HG03378 (cell line): Measurements from ENCODE around the gene PDCD6IP.
"Not testable (repeated sequence)": the region's sequence is repeated elsewhere in the genome, so short reads cannot be mapped to it uniquely, and the experiment has no call there.

Experiments
- ATAC-seq: cut with Tn5 transposase; IDR thresholded peaks from one replicate; pipeline ENCODE4 v1.9.1; 2021; ENCODE audit warnings: mild to moderate bottlenecking, moderate library complexity; ENCODE audit not compliant: unreplicated experiment

PDCD6IP gene, protein sequence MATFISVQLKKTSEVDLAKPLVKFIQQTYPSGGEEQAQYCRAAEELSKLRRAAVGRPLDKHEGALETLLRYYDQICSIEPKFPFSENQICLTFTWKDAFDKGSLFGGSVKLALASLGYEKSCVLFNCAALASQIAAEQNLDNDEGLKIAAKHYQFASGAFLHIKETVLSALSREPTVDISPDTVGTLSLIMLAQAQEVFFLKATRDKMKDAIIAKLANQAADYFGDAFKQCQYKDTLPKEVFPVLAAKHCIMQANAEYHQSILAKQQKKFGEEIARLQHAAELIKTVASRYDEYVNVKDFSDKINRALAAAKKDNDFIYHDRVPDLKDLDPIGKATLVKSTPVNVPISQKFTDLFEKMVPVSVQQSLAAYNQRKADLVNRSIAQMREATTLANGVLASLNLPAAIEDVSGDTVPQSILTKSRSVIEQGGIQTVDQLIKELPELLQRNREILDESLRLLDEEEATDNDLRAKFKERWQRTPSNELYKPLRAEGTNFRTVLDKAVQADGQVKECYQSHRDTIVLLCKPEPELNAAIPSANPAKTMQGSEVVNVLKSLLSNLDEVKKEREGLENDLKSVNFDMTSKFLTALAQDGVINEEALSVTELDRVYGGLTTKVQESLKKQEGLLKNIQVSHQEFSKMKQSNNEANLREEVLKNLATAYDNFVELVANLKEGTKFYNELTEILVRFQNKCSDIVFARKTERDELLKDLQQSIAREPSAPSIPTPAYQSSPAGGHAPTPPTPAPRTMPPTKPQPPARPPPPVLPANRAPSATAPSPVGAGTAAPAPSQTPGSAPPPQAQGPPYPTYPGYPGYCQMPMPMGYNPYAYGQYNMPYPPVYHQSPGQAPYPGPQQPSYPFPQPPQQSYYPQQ

DNA sequence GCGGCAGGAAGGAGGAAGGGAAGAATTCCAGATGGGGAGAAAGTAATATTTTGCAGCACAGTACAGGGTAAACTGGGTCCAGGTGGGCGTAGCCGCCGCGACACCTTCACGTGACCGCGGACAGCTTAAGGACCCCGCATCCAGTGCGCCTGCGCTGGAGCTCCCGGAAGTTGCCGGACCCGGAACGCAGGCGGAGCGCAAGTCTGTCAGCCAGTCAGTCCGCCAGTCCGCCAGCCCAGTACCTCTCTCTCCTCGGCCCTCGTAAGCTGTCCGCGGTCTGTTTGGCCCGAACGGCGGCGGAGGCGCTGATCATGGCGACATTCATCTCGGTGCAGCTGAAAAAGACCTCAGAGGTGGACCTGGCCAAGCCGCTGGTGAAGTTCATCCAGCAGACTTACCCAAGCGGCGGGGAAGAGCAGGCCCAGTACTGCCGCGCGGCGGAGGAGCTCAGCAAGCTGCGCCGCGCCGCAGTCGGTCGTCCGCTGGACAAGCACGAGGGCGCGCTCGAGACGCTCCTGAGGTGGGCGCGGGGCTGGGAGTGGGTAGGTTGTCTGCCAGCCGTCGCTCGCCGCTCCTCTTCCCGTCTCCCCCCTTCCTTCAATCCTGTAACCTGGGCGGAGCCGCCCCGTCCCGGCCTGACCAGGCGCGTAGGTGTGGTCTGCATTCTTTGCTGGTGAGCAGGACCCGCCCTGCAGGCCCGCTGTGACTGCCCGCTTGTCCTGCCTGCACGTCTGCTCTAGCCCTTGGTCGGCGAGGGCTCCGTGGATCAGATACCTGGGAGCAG lies at the start of gene PDCD6IP:
PDCD6IP (plus strand) TSS at position 213 of the 784 bp plus-strand sequence; CDS start at position 312, 99 bp downstream.
- ATAC-seq = peak; percentile 80

DNA sequence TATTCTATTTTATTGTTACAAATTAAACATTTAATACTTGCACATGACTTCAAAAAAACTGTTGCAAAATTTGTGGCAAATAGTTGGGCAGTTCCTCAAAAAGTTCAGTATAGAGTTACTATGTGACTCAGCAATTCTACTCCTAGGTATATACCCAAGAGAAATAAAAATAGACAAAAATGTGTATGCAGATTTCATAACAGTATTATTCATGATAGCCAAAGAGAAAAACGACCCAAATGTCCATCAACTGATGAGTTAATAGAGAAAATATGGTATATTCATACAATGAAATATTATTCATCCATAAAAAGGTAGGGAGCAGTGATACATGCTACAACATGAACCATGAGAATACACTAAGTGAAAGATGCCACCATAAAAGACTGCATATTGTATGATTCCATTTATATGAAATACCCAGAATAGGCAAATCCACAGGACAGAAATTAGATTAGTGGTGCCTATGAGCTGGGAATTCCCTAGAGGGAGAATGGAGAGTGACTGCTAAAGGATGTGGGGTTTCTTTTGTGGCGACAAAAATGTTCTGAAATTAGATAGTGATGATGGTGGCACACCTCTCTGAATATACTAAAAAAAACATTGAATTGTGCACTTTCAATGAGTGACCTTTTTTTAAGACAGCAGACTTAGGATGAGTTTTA lies 48.8 kb upstream of the PDCD6IP start:
- ATAC-seq = no peak

DNA sequence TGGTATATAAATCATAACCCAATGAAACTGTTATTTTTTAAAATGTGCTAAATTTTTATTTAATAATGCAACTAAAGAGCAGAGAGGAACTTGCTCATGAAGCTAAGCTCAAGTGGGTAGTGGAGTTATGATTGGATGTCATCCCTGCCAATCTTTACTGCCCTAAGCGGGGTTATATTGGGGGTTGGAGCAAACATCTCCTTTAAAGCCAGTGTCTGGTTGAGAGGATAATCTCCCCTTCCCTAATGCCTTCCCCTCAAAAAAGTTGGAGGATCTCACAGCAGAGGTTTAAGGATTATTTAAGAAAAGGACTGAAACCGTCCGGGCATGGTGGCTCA lies 48.2 kb upstream of the PDCD6IP start:
- no peak for ATAC-seq

DNA sequence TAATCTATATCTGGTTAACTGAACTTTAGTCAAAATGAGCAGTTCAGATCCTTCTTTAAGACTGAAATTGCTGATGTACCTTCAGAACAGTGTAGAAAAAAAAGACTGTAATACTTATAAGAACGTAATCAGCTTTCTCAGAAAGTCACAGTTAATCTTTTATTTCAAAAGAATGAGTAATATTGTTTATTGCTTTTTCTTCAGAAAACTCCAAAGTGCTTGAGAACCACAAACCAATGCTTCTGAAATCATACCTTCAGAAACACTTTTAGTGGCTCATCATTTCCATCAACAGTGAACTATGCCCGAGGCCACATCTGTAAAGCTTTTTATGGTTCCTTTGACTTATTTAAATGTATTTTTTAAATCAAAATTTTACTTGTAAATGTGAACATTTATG lies 47.1 kb upstream of the PDCD6IP start:
- no peak for ATAC-seq

DNA sequence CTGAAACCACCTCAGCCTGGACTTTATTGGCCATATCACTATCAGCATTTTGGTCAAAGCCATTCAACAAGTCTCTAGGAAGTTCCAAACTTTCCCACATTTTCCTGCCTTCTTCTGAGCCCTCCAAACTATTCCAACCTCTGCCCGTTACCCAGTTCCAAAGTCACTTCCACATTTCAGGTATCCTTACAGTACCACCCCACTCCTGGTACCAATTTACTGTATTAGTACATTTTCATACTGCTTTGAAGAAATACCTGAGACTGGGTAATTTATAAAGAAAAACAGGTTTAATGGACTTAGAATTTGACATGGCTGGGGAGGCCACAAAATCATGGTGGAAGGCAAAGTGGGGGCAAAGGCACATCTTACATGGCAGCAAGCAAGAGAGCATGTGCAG lies 44.0 kb upstream of the PDCD6IP start:
- ATAC-seq = not testable (repeated sequence)

DNA sequence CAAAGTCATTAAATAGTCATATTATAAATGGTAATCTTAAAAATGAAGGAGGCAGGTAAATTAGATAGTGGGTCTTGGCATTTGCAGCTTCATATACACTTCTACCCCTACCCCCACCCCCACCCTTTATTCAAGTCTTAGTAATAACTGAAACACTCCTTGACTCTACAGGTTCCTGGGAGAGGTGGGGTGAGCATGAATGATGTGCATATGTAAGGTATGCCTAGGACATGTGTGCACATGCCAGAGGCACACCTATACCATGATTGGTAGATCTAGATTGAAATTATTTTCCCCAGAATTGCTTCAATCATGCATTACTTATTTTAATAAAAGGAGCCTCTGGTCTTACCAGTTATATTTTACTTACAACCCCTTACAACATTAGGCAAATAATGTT lies 40.1 kb upstream of the PDCD6IP start:
- no peak for ATAC-seq

DNA sequence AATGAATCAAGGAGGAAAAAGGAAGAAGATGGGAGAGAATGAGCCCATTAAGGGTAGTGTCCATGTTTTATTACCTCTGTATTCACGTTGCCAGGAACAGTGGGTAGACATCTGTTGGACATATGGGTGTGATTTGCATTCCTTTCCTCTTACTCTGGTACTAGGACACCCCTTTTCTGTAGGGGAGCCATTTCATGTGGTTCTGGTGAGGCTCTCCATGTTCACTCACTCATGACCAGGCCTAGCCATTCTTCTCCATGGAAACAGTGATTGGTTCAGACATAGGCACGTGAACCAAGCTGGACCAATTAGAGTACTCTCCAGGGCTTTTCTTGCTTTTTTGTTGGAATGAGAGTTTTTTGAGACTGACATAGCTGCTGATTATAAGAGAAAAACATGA lies 39.6 kb upstream of the PDCD6IP start:
- ATAC-seq = no peak

DNA sequence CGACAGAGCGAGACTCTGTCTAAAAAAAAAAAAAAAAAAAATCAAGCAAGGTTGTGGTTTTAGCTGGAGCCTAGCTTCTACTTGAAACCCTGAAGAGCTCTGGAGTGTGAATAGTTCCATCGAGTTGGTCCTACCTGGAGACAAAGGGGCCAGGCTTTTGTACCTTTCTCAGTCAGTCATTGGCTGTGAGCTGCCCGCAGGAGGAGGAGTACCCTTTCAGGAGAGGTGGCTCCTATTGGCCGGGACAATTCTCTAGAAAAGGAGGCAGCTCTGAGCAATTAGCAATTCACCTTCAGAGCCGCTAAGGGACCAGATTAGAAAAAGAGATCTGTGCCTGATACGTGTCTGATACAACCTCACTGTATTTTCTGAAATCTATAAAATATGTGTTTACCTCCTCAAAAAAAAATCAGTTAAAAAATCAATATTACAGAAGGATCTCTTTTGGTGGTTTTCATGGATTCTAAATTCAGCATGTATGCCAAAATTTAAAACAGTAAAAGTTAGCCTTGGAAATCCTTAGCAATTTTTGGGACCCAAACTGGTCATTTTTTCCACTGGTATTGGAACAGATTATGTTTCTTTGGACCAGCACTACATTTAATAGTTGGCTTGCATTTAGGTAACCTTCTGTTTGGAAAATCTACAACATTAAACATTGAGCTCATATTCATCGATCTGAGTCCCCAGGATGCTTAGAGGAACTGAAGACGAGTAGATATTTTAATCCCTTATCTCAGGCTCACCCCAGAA lies 29.7 kb upstream of the PDCD6IP start:
- no peak for ATAC-seq

DNA sequence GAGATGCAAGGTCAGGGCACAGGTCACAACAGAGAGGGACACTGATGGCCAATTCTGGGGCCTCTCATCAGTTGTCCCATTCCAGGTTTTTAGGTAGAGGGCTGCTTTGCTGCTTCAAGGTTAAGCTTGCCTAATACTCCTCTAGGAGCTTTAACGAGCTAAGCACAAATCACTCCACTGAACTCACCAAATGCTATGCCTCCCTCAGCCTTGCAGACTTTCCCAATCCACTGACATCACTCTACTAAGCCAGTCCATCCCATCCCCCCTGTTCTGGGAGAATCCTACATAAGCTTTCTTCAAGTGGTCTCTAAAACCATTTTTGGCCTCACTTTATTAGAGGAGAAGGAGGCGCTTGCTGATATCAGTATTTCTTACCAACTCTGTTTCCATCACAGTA lies 24.8 kb upstream of the PDCD6IP start:
- no peak for ATAC-seq

DNA sequence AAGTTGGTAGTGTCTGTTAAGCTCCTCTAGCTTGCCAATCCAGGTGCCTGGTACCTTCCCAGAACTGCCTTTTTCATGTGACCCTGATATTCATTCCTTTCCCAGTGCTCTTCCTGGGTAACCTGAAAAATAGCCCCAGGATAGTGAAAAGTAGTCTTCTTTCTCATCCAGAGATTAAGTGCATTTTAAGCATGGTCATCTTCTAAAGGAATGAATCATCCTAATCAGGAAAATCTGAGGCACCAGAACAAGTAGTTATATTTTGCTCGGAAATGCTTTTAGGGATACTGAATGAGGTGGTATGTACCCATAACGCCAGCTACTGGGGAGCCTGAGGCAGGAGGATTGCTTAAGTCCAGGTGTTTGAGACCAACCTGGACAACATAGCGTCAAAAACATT lies 23.1 kb upstream of the PDCD6IP start:
- no peak for ATAC-seq

DNA sequence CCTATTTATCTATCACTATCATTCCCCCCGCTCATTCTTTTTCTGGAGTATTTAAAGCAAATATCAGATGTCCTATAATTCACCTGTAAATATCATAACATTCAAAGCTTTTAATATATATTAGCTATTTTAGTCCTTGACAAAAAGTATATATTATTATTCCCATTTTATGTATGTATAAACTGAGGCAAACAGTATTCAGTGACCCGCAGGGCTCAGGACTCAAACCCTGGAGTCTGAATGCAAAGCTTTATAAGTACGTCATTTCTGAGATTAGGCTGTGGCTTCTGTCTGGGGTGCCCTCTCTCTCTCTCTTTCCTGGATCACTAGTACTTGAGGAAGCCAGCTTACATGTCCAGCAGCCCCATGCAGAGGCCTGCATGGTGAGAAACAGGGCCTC lies 20.4 kb upstream of the PDCD6IP start:
- no peak for ATAC-seq

DNA sequence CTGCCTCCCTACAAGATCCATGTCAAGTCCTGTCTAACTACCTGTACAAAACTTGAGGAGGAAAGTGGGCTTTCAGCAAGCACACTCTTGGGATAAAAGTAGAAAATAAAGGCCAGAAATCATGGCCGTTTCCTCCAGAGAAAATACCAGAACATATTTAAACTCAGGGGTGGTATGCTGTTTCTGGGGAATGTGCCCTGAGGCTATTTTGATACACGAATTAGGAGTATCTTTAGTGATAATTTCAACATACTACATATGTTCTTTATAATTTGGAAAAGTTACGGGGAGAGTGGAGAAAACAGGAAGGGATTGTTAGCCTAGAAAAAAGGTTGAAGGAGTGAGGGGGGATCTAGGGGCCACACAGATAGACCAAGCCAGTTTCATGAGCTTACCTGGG lies 18.7 kb upstream of the PDCD6IP start:
- ATAC-seq = no peak

DNA sequence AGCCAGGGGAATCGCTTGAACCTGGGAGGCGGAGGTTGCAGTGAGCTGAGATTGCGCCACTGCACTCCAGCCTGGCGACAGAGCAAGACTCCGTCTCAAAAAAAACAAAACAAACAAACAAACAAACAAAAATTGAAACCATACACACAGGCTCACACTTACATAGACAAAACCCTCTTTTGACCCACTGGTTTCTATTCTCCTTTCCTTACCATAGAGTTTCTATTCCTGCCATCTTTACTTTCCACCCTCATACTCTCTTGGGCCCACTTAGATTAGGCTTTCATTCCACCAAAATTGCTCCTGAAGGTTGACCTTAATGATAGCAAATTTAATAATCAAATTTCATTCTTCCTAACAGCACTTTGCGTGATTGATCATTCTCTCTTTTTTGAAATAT lies 17.0 kb upstream of the PDCD6IP start:
- ATAC-seq = not testable (repeated sequence)

DNA sequence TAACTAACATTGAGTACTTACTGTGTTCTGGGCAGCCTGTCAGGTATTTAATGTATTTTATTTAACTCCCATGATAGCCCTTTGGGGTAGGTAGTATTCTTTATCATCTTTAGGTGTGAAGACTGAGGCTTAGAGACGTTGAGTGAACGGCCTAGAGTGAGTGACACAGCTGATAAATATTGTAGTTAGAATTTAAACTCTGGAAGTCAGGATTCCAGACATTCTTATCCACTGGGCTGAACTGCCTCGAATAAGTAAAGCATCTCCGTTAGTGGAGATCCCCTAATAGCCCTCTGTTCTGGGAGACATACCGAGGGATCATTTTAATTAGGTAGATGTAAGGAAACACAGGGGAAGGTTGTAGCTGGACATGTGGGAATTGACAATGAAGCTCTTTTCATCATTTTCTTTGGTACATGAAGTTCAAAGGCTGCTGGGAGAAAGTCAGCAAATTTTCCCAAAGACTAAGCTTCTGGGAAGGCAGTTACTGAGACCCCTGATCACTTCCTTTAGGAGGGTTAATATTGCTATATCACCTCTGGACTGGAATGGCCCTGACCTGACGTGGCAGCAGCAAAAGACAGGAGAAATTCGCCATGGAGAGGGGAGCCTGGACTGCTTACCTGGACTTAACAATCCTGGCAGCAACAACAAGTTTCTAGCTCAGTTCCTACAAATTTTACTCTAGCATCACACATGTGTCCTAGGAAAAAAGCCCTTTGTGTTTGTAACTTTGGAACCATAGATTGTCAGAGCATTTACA lies 11.7 kb upstream of the PDCD6IP start:
- ATAC-seq = no peak

DNA sequence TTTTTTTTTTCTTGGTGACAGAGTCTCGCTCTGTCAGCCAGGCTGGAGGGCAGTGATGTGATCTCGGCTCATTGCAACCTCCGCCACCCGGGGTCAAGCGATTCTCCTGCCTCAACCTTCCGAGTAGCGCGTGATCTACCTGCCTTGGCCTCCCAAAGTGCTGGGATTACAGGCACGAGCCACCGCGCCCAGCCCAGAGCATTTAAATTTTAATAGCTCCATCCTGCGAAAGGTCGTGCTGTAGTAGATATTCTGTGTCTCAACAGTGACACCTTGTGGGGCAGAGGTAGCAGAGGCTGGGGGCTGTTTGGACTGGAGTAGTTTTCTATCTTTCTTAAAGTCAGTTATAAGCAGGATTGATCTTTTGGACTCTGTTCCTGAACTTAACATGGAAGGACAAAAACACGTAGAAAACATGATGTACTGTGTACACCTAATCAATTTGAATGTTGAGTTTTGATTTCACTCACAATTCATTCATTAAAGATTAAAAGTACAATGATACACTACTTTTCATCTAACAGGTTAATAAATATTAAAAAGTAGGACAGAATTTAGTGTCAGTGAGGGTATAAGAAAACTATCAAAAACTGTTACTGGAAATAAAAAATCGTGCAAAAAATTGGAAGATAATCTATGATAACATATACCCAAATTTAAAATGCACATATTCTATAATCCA lies 11.0 kb upstream of the PDCD6IP start:
- peak; percentile 79 for ATAC-seq

DNA sequence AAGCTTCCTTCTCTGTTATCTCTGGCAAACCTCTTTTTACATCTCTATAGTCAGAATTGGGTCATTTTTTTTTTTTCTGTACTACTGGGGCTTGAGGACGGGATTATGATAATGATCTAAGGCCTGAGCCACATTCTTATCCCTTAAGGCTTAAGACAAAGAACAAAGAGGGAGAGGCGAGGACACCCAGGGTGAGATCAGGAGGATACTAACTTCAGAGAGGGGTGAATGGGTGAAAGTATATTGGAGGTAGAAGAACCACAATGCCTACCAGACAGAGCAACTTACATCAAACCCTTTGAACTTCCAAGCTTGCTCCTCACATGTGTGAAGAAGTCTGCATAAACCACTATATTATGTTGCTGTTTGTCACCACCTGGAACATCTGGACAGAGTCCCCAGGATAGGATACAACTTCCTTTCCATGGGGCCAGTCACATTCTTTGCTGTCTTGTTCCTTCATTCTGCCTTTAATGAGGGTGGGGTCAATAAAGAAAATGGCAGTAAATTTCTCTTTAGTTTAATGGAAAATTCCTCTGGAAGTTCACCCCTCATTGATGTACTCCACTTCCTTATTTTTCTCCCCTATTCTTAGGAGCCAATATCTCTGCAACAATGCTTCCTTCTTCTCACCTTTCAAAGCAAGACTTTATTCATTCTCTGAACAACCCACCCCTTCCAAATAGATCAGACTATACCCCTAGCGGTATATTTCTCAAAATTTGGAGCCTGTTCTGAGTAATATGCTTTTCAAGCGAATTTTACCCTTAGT lies 9.1 kb upstream of the PDCD6IP start:
- ATAC-seq = no peak

DNA sequence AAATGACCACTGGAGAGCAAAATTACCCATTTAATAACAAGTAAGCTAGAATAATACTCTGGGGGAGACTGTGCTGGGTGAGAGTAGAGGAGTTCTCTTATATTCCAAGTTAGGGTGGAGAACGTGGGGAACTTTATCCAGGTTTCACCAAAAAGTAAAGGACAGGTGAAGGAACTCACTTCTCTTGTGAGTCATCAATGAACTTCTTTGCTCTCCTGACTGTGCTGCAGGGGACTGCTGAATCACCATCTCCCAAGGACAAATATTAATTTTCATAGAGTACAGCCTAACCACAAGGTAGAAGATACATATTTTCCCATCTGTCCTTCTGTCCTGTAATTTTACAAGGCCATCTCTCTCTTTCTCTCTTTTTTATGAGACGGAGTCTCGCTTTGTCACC lies 8.3 kb upstream of the PDCD6IP start:
- ATAC-seq = no peak
